Mucosa of rectum (tissue), 2 donors: ENCODE measurements around the gene B3GNT2.

Source experiments
- H3K27ac ChIP-seq, 2 donors: one replicate each; pipeline ENCODE4 v1.7.0; 2013; ENCODE audit warnings: inconsistent platforms in 2 of 2, low read depth in 2 of 2, low read length in 2 of 2
- H3K27me3 ChIP-seq, 2 donors: one replicate each; pipeline ENCODE4 v1.7.0; 2013; ENCODE audit warnings: low read length in 2 of 2; ENCODE audit not compliant: control insufficient read depth in 2 of 2, insufficient read depth in 2 of 2
- H3K36me3 ChIP-seq, 2 donors: one replicate each; pipeline ENCODE4 v1.7.0; 2013; ENCODE audit warnings: low read length in 2 of 2; ENCODE audit not compliant: control insufficient read depth in 2 of 2, insufficient read depth in 2 of 2
- H3K4me1 ChIP-seq, 2 donors: one replicate each; pipeline ENCODE4 v1.7.0; 2013; ENCODE audit warnings: low read length in 2 of 2, mild to moderate bottlenecking in 1 of 2; ENCODE audit not compliant: control insufficient read depth in 2 of 2, insufficient read depth in 2 of 2
- H3K4me3 ChIP-seq, 2 donors: one replicate each; pipeline ENCODE4 v1.7.0; 2013; ENCODE audit warnings: low read length in 2 of 2
- H3K9ac ChIP-seq, 2 donors: one replicate each; pipeline ENCODE4 v1.7.0; 2013; ENCODE audit warnings: low read length in 2 of 2, low read depth in 1 of 2, mild to moderate bottlenecking in 1 of 2
- H3K9me3 ChIP-seq, 2 donors: one replicate each; pipeline ENCODE4 v1.7.0; 2013; ENCODE audit warnings: low read length in 2 of 2; ENCODE audit not compliant: control insufficient read depth in 2 of 2
- donor health status: healthy.
- donor health status: Normal muscosa, but diverticular disease.

B3GNT2 gene

DNA sequence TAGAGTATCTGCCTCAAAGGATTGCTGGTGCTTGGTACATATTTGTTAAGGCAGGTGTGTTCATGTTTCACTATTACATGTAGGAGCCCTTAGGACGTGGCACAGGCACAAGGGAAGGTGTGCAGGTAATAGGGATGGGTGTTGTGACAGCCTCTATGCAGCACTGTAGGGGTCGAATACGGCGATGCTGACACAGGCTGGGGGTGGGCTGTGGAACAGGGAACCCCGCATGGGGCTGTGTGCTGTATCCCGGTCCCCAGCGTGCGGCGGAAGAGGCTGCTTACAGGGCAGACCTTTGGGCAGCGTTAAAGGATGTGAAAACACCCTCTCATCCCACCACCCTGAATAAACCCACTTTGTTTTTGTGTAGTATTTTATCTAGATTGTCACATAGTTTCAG, 21.5 kb downstream of the B3GNT2 start:
- H3K9me3 ChIP-seq = no peaks in the 10 kb centered on the region
- peak overlapping the region in 1 of 2 donors; percentile 49 for H3K27ac ChIP-seq
- peaks cover 5 to 21% of the 10 kb centered on the region in 2 donors for H3K4me1 ChIP-seq

DNA sequence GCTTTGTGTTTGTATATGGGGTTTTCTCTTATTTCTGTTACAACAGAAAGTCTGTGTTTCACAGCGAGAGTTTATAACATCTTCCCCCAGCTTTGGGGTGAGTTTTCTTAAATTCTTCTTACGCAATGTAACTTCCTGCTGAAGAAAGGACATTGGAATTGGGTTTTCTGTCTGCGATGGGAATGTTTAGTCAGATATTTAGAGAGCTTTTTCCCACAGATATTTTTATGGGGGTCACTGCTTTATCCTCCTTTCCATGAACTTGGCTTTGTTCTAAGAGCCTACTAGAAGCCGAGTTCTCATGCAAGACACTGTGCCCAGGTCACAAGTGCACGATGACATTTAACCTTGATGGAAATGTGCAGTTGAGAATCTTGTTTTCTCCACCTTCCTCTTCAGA, 22.1 kb downstream of the B3GNT2 start:
- Histone ChIP-seq H3K9ac (no peak overlapping the region), H3K36me3 (peaks cover 7 to 9% of the 10 kb centered on the region in 2 donors), H3K27ac (peak overlapping the region in 1 of 2 donors; percentile 49), H3K4me3 (no peak overlapping the region), H3K4me1 (peaks cover 5 to 21% of the 10 kb centered on the region in 2 donors), H3K9me3 (no peaks in the 10 kb centered on the region), H3K27me3 (no peaks in the 10 kb centered on the region)

More for the DNA sequence above, 21.5 kb downstream of the B3GNT2 start:
- Histone ChIP-seq H3K9ac (no peak overlapping the region), H3K4me3 (no peak overlapping the region), H3K36me3 (peaks cover 2 to 3% of the 10 kb centered on the region in 2 donors), H3K27me3 (no peaks in the 10 kb centered on the region)

DNA sequence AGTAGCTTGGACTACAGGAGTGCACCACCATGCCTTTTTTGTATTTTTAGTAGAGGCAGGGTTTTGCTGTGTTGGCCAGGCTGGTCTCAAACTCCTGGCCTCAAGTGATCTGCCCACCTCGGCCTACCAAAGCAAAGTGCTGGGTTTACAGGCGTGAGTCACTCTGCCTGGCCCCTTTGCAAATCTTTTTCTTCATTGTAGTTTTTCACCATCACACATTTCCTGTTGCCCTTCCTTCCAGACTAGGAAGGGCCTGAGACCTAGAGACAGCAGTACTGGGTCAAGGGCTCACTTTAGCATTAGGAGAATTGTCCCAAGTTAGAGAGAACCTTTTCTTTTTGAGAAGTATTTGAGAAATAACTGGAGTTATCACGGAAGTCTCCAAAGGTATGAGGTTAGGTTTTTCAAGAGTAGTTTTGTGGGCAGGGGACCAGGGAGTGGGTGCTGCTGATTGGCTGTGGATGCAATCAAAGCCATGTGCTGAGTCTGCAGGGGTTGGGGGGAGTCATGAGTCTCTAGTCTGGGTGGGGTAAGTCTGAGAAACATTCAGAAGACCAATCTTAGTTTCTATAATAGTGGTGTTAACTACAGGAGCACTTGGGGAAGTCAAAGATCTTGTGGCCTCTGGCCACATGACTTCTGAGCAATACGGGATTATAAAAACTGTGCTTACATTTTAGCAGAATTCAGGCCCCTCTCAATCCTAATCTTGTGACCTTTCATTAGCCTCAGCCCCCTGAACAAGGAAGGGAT, 23.7 kb downstream of the B3GNT2 start:
- Histone ChIP-seq H3K9me3 (no peaks in the 10 kb centered on the region), H3K27me3 (no peaks in the 10 kb centered on the region), H3K27ac (no peak overlapping the region), H3K4me3 (no peak overlapping the region), H3K9ac (no peak overlapping the region), H3K36me3 (peaks cover 10 to 14% of the 10 kb centered on the region in 2 donors), H3K4me1 (peaks cover 5 to 20% of the 10 kb centered on the region in 2 donors)

DNA sequence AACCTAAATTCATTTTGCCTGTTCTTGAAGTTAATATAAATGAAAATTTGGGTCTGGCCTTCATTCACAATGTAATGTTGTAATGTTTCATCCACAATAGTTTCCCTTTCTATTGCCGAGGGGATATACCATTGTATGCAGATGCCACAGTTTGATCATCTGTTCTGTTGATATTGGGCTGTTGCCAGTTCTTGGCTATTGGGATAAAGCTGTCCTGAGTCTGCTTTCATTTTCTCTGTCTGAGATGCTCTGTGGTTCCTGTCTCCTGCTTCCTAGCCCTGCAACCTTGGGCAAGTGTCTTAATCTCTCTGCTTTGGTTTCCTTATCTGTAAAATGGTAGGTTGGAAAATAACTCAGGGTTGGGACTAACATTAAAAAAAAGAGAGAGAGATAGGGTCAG, 25.2 kb downstream of the B3GNT2 start:
- no peak overlapping the region for H3K27ac ChIP-seq
- H3K4me1 ChIP-seq = peaks cover 5 to 11% of the 10 kb centered on the region in 2 donors
- no peak overlapping the region for H3K9ac ChIP-seq
- H3K27me3 ChIP-seq = no peaks in the 10 kb centered on the region
- no peaks in the 10 kb centered on the region for H3K9me3 ChIP-seq
- no peak overlapping the region for H3K4me3 ChIP-seq
- H3K36me3 ChIP-seq = peaks cover 23 to 24% of the 10 kb centered on the region in 2 donors

DNA sequence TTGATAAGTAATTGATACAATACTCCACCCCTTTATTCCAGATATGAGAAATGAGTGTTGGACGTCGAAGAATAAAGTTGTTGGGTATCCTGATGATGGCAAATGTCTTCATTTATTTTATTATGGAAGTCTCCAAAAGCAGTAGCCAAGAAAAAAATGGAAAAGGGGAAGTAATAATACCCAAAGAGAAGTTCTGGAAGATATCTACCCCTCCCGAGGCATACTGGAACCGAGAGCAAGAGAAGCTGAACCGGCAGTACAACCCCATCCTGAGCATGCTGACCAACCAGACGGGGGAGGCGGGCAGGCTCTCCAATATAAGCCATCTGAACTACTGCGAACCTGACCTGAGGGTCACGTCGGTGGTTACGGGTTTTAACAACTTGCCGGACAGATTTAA, 26.3 kb downstream of the B3GNT2 start:
- H3K27ac ChIP-seq = no peak overlapping the region
- peaks cover 24 to 25% of the 10 kb centered on the region in 2 donors for H3K36me3 ChIP-seq
- peaks cover 5 to 8% of the 10 kb centered on the region in 2 donors for H3K4me1 ChIP-seq

DNA sequence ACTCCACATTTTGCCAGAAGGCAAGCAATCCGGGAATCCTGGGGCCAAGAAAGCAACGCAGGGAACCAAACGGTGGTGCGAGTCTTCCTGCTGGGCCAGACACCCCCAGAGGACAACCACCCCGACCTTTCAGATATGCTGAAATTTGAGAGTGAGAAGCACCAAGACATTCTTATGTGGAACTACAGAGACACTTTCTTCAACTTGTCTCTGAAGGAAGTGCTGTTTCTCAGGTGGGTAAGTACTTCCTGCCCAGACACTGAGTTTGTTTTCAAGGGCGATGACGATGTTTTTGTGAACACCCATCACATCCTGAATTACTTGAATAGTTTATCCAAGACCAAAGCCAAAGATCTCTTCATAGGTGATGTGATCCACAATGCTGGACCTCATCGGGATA, 26.8 kb downstream of the B3GNT2 start:
- H3K27ac ChIP-seq = no peak overlapping the region
- no peak overlapping the region for H3K9ac ChIP-seq
- H3K9me3 ChIP-seq = no peaks in the 10 kb centered on the region
- H3K36me3 ChIP-seq = peaks cover 24 to 25% of the 10 kb centered on the region in 2 donors
- H3K4me1 ChIP-seq = peaks cover 3 to 5% of the 10 kb centered on the region in 2 donors
- no peak overlapping the region for H3K4me3 ChIP-seq
- H3K27me3 ChIP-seq = no peaks in the 10 kb centered on the region

More for the DNA sequence above, 26.3 kb downstream of the B3GNT2 start:
- Histone ChIP-seq H3K9me3 (no peaks in the 10 kb centered on the region), H3K4me3 (no peak overlapping the region), H3K9ac (no peak overlapping the region), H3K27me3 (no peaks in the 10 kb centered on the region)

DNA sequence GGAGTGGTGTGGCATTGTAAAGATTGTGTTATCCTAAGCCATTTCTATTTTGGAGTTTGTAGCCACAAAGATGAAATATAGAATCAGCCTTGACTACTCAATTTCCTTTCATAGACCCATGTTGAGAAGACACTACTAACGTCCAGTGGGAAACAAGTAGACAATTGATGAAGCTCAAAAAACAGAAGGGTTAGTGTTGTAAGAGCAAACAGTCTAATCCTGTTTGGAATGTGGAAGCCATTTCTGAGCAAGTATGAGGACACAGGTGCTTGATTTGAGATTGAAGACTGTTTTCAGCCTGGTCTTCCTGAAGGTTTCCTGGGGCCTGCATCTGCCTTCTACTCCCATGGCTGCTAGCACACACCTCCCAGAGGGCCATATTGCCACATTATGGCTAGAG, 29.1 kb downstream of the B3GNT2 start:
- H3K4me1 ChIP-seq = no peaks in the 10 kb centered on the region
- no peaks in the 10 kb centered on the region for H3K9me3 ChIP-seq
- H3K36me3 ChIP-seq = peaks cover 24 to 25% of the 10 kb centered on the region in 2 donors
- H3K27me3 ChIP-seq = no peaks in the 10 kb centered on the region
- no peak overlapping the region for H3K4me3 ChIP-seq
- H3K27ac ChIP-seq = no peak overlapping the region
- H3K9ac ChIP-seq = no peak overlapping the region

DNA sequence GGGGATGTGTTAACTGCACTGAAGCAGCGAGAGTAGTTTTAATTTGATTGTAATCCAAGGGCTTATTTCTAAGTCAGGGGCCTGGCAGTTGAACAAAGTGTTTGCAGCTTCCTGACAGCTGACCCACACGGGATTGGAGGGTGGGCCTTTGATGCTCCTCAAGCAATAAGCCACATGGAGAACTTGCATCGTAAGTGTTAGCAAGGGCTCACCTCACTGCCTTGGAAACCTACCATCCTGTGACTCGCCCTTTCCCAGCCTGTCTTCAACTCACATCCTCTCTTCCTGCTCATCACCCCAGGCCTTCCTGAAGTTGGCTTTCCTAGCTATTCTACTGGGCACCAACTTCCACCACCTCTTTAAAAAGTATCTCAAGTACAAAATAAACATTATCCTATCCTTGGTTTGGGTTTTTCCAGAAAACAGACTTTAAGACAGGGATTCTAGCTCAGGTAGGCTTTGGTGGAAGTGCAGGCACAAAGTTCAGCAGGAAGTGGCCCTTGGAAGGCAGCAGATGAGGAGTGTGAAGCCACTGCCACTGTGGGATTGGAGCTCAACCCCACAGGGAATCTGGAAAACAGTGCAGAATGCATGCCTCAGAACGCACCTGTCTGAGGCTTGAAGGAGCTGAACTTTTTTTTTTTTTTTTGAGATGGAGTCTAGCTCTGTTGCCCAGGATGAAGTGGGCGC, 31.6 kb downstream of the B3GNT2 start:
- H3K4me3 ChIP-seq = no peak overlapping the region
- H3K27me3 ChIP-seq = no peaks in the 10 kb centered on the region
- no peaks in the 10 kb centered on the region for H3K4me1 ChIP-seq
- no peak overlapping the region for H3K27ac ChIP-seq
- no peak overlapping the region for H3K9ac ChIP-seq
- H3K9me3 ChIP-seq = no peaks in the 10 kb centered on the region
- peaks cover 20 to 22% of the 10 kb centered on the region in 2 donors for H3K36me3 ChIP-seq

DNA sequence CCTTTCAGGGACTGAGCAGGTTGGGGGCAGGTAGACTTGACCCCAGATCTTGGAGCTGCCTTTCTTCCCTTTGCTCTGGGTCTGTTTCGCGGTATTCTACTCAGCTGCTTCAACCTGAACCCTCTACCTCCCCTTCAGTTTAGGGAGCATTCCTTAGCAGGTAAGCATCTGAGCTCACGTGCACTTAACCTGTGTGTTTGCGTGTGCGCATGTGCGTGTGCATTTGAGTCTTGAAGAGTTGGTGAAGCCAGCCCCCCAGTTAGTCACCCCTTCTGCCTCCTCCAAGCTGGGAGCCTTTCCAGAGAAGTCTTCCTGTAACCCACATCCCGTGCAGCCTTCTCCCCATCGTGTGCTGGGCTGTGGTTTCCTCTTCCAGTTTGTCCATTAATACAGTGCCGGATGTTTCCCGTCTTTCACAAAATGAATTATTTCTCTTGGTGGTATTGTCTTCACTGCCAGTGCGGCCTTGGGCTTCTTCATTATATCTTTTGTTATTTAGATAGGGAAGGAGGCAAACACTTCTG, 33.2 kb downstream of the B3GNT2 start:
- H3K4me1 ChIP-seq = no peaks in the 10 kb centered on the region
- no peak overlapping the region for H3K27ac ChIP-seq
- peaks cover 11 to 15% of the 10 kb centered on the region in 2 donors for H3K36me3 ChIP-seq
- no peak overlapping the region for H3K9ac ChIP-seq
- no peaks in the 10 kb centered on the region for H3K27me3 ChIP-seq
- H3K9me3 ChIP-seq = no peaks in the 10 kb centered on the region
- no peak overlapping the region for H3K4me3 ChIP-seq

DNA sequence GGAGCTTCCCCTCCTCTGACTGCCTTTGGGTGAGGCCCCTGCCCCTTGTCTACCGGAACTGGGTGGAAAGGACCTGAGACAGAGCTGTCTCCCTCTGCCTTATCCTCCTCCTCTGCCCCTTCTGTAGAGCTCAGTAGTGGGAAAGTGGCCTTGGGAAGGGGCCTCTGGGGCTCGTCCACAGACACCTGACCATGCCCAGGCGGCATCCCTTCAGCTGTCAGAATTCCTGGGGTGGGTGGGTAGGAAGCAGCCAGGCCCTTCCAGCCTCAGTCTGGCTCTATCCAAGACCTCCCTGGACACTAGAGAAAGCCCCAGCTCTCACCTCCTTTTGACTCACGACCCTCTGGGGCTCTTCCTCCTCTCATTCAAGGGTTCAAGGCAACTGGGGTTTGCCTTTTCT, 35.6 kb downstream of the B3GNT2 start:
- Histone ChIP-seq H3K27ac (no peak overlapping the region), H3K9ac (no peak overlapping the region), H3K36me3 (no peaks in the 10 kb centered on the region), H3K4me1 (no peaks in the 10 kb centered on the region), H3K9me3 (no peaks in the 10 kb centered on the region), H3K4me3 (no peak overlapping the region), H3K27me3 (no peaks in the 10 kb centered on the region)
